Measurements from ENCODE around the gene NME4.

NME4 gene

DNA sequence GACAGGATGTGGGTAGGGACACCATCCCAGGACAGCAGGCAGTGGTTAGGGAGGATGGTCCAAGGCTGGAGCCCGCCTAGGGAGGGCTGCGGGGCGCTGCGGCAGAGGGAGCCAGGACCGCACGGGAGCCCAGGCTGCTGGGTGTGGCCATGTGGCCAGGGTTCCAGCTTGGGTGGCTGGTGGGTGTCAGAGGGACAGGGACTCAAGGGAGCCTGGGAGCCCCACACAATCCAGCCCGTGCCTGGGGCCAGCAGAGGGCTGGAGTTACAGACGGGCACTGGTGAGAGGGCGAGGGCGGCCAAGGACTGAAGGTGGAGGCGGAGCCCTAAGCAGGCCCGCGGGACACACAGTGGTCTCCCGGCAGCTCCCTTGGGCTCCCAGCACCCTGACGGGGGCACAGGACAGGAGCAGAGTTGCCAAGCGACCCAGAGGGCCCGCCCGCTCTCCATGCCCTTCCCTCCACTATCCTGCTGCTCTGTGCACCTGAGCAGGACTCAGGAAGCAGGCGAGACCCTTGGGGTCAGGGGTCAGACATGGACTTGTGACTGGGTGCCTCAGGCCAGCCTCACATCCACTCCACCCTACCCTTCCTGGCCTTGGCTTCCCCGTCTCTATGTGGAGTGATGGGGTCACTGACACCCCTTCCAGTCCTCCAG, 33.8 kb upstream of the NME4 start:
- peaks cover 12% of the 10 kb centered on the region for H3K36me3 ChIP-seq (ENCODE audit: control insufficient read depth, insufficient read depth, low read length)
- no peaks in the 10 kb centered on the region for H3K27me3 ChIP-seq (replicated peaks; ENCODE audit: control insufficient read depth, insufficient read depth, low read length)
- no peak for DNase-seq (ENCODE audit: extremely low read depth, insufficient read length)
- TF ChIP-seq, protein P1, sequence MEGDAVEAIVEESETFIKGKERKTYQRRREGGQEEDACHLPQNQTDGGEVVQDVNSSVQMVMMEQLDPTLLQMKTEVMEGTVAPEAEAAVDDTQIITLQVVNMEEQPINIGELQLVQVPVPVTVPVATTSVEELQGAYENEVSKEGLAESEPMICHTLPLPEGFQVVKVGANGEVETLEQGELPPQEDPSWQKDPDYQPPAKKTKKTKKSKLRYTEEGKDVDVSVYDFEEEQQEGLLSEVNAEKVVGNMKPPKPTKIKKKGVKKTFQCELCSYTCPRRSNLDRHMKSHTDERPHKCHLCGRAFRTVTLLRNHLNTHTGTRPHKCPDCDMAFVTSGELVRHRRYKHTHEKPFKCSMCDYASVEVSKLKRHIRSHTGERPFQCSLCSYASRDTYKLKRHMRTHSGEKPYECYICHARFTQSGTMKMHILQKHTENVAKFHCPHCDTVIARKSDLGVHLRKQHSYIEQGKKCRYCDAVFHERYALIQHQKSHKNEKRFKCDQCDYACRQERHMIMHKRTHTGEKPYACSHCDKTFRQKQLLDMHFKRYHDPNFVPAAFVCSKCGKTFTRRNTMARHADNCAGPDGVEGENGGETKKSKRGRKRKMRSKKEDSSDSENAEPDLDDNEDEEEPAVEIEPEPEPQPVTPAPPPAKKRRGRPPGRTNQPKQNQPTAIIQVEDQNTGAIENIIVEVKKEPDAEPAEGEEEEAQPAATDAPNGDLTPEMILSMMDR (IDR thresholded peaks at IDR 0.05; ENCODE audit: insufficient read depth, low read length, poor library complexity, severe bottlenecking) = no peak
- no peak overlapping the region for H3K4me3 ChIP-seq (replicated peaks; ENCODE audit: low read depth, low read length)

- no peak for DNase-seq (ENCODE audit: extremely low read depth, insufficient read length)
- no peak overlapping the region for H3K4me3 ChIP-seq (replicated peaks; ENCODE audit: low read depth, low read length)
- H3K36me3 ChIP-seq (ENCODE audit: control insufficient read depth, insufficient read depth, low read length) = peaks cover 18% of the 10 kb centered on the region
- TF ChIP-seq, protein P1 (IDR thresholded peaks at IDR 0.05; ENCODE audit: insufficient read depth, low read length, poor library complexity, severe bottlenecking) = no peak
- H3K27me3 ChIP-seq (replicated peaks; ENCODE audit: control insufficient read depth, insufficient read depth, low read length) = no peaks in the 10 kb centered on the region
Measured at GRCh38 chr16:363766-364490, 33.1 kb upstream of the NME4 start.

DNA sequence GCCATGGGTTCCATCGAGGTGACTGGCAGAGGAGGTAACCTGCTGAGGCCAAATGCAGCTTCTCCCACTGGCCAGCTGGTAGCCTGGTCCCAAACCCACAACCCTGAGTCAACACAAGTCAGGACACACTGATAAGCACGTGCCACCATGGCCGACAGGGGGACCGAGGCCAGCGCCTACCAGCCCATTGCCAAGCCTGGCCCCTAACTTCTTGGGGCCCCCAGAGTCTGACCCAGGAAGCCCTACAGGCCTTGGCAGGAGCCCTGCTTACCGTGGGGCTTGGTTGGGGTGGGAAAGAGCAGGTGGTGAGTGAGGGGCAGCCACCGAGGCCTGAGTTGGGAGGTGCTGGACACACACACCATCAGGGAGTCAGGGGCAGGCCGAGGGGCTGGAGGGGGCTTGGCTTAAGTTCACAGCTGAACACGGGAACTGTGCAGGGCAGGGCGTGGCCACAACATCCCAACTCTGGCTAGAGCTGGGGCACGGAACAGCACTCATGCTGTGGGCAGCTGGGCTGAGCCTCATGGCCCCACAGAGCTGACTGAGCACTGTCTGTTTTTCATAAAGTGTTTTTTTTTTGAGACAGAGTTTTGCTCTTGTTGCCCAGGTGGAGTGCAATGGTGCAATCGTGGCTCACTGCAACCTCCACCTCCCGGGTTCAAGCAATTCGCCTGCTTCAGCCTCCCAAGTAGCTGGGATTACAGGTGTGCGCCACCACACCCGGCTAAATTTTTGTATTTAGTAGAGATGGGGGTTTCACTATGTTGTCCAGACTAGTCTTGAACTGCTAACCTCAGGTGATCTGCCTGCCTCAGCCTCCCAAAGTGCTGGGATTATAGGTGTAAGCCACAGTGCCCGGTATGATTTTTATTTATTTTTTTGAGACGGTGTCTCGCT, 32.2 kb upstream of the NME4 start:
- no peak for DNase-seq (ENCODE audit: extremely low read depth, insufficient read length)
- TF ChIP-seq, protein P1 (IDR thresholded peaks at IDR 0.05; ENCODE audit: insufficient read depth, low read length, poor library complexity, severe bottlenecking) = no peak
- H3K36me3 ChIP-seq (ENCODE audit: control insufficient read depth, insufficient read depth, low read length) = peaks cover 21% of the 10 kb centered on the region

GRCh38 chr16:366476-366875, 30.5 kb upstream of the NME4 start:
- no peaks in the 10 kb centered on the region for H3K27me3 ChIP-seq (replicated peaks; ENCODE audit: control insufficient read depth, insufficient read depth, low read length)
- TF ChIP-seq, protein P1 (IDR thresholded peaks at IDR 0.05; ENCODE audit: insufficient read depth, low read length, poor library complexity, severe bottlenecking) = no peak
- H3K36me3 ChIP-seq (ENCODE audit: control insufficient read depth, insufficient read depth, low read length) = peaks cover 21% of the 10 kb centered on the region
- H3K4me3 ChIP-seq (replicated peaks; ENCODE audit: low read depth, low read length) = no peak overlapping the region
- DNase-seq (ENCODE audit: extremely low read depth, insufficient read length) = no peak

More for the DNA sequence above, 32.2 kb upstream of the NME4 start:
- Histone ChIP-seq H3K27me3 (replicated peaks; ENCODE audit: control insufficient read depth, insufficient read depth, low read length) (no peaks in the 10 kb centered on the region), H3K4me3 (replicated peaks; ENCODE audit: low read depth, low read length) (no peak overlapping the region)

DNA sequence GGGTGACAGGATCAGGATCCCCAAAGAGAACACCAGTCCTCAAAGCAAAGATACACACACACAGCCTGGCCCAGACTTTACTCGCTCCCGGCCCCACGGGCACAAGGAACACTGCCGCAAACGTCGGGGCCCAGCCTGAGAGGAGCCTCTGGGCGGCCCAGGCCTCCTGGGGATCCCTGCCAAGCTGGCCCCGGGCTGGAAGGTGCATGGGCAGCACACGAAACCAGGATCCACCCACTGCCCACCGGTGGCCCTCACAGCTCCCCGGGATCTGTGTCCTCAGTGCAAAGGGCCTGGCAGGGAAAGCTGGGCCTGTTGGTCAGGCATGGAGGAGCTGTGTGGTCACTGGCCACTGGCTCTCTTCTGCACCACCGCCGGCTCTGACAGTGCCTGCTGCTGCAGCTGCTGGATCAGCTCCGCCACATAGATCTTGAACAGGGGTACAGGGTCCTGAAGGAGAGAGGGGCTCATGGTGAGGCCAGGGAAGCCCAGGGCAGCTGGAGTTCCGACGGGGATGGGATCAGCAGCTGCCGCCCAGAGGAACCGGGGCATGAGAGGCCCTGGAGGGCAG, 29.6 kb upstream of the NME4 start:
- Histone ChIP-seq H3K4me3 (replicated peaks; ENCODE audit: low read depth, low read length) (no peak overlapping the region), H3K27me3 (replicated peaks; ENCODE audit: control insufficient read depth, insufficient read depth, low read length) (no peaks in the 10 kb centered on the region), H3K36me3 (ENCODE audit: control insufficient read depth, insufficient read depth, low read length) (peaks cover 27% of the 10 kb centered on the region)
- no peak for DNase-seq (ENCODE audit: extremely low read depth, insufficient read length)
- TF ChIP-seq, protein P1 (IDR thresholded peaks at IDR 0.05; ENCODE audit: insufficient read depth, low read length, poor library complexity, severe bottlenecking) = no peak

All from GM06990 (cell line).